ENCODE data around the gene FAM20C. TPM values are rescaled to one million over a fixed set of nuclear protein-coding genes. Genes with fewer than 3 reads are reported as not detected.

The FAM20C gene
- total RNA-seq, 1 donor from 2014 or later: 1.3 TPM

GRCh38 chr7:214410-215212 is 22.2 kb downstream of the FAM20C start:
- no peaks in the 10 kb centered on the region for H3K27me3 ChIP-seq (ENCODE audit: control insufficient read depth, insufficient read depth, low read length)
- no peak for FAIRE-seq
- TF ChIP-seq CTCF (IDR thresholded peaks at IDR 0.05; ENCODE audit: insufficient read depth, low read length, severe bottlenecking): no peak
- peak; percentile 69 for DNase-seq (ENCODE audit: low read depth)
- H3K4me3 ChIP-seq (ENCODE audit: low read depth, low read length): no peak overlapping the region
- H3K36me3 ChIP-seq (ENCODE audit: control insufficient read depth, insufficient read depth, low read length): no peaks in the 10 kb centered on the region

- DNase-seq (ENCODE audit: low read depth) (no peak), FAIRE-seq (peak; percentile 83)
- Histone ChIP-seq H3K27me3 (ENCODE audit: control insufficient read depth, insufficient read depth, low read length) (no peaks in the 10 kb centered on the region), H3K4me3 (ENCODE audit: low read depth, low read length) (no peak overlapping the region), H3K36me3 (ENCODE audit: control insufficient read depth, insufficient read depth, low read length) (no peaks in the 10 kb centered on the region)
- no peak for TF ChIP-seq CTCF (IDR thresholded peaks at IDR 0.05; ENCODE audit: insufficient read depth, low read length, severe bottlenecking)
Measured at GRCh38 chr7:216360-217300, 24.3 kb downstream of the FAM20C start.

- no peak for FAIRE-seq
- Histone ChIP-seq H3K27me3 (ENCODE audit: control insufficient read depth, insufficient read depth, low read length) (no peaks in the 10 kb centered on the region), H3K36me3 (ENCODE audit: control insufficient read depth, insufficient read depth, low read length) (no peaks in the 10 kb centered on the region), H3K4me3 (ENCODE audit: low read depth, low read length) (no peak overlapping the region)
- DNase-seq (ENCODE audit: low read depth): no peak
- TF ChIP-seq CTCF (IDR thresholded peaks at IDR 0.05; ENCODE audit: insufficient read depth, low read length, severe bottlenecking): no peak
Measured at GRCh38 chr7:217781-218180, 25.4 kb downstream of the FAM20C start.

GRCh38 chr7:218316-218715 is 25.9 kb downstream of the FAM20C start:
- no peak for TF ChIP-seq CTCF (IDR thresholded peaks at IDR 0.05; ENCODE audit: insufficient read depth, low read length, severe bottlenecking)
- no peak for FAIRE-seq
- no peak for DNase-seq (ENCODE audit: low read depth)
- Histone ChIP-seq H3K36me3 (ENCODE audit: control insufficient read depth, insufficient read depth, low read length) (no peaks in the 10 kb centered on the region), H3K4me3 (ENCODE audit: low read depth, low read length) (no peak overlapping the region), H3K27me3 (ENCODE audit: control insufficient read depth, insufficient read depth, low read length) (no peaks in the 10 kb centered on the region)

GRCh38 chr7:218896-219580 is 26.7 kb downstream of the FAM20C start:
- H3K36me3 ChIP-seq (ENCODE audit: control insufficient read depth, insufficient read depth, low read length): no peaks in the 10 kb centered on the region
- DNase-seq (ENCODE audit: low read depth) (no peak), FAIRE-seq (no peak)
- H3K27me3 ChIP-seq (ENCODE audit: control insufficient read depth, insufficient read depth, low read length): no peaks in the 10 kb centered on the region
- no peak for TF ChIP-seq CTCF (IDR thresholded peaks at IDR 0.05; ENCODE audit: insufficient read depth, low read length, severe bottlenecking)
- no peak overlapping the region for H3K4me3 ChIP-seq (ENCODE audit: low read depth, low read length)
